Measurements from ENCODE around the gene ADIG.

DNA sequence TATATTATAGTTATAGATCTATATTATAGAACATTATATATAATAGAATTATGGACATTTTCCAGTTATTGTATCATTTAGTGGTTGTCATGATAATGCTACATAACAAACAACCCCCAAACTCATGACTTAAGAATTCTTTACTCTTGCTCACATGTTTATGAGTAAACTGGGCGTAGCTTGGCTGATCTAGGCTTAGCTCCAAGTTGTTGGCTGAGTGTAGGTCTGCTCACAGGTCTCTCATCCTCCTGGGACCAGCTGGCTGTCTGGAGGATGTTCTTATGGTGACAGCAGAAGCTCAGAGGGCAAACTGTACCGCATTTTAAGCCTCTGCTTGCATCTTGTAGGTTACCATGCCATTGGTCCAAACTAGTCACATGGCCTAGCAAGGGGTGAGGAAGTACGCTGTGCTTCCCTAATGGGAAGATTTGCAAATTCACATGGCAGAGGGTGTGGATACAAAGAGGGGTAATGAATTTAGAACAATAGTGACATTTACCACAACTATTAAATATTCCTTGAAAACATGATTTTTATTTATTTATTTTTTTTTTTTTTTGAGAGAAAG lies 54.8 kb downstream of the ADIG start:
- TF ChIP-seq EZH2phosphoT487 (IDR thresholded peaks at IDR 0.05; ENCODE audit: insufficient read depth, low read depth) (no peak), EZH2 (IDR thresholded peaks at IDR 0.05; ENCODE audit: insufficient read depth, poor library complexity, severe bottlenecking) (no peak)
